CD4-positive, alpha-beta T cell treated with Interleukin-6 for 4 hours (primary cell): ENCODE results near the gene PASK.
"Not testable (repeated sequence)": the region's sequence is repeated elsewhere in the genome, so short reads cannot be mapped to it uniquely, and the experiment has no call there.

Experiments used
- DNase-seq: peaks from one replicate; pipeline ENCODE4 v3.0.0-alpha.2; 2020; ENCODE audit warnings: mixed read lengths

The PASK gene

DNA sequence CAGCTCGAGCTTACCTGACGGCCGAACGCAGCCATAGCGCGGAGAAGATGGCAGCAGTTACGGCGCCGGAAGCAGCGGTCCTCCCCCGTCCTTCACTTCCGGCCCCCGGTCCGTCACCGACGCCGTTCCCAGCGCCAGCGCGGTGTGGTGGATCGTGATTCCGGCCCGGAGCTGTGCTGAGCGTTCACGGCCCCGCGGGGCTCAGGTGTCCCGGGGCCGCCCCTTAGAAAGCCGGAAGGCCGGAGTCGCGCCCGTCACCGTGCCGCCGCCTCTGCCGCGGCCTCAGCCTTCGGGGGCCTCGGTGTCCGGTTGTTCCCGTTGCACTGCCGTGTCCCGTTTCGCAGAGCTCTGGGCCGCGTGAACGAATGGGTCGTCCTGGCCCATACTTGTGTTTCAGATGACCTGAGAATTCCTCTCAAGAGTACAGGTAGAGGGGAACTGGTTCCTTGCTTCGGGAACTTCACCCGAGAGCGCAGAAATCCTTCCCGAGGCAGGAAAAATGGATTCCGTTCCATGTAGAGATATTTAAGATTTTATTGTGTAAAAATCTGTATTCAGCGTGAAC, 47.0 kb downstream of the PASK start, which contains the start of gene MTERF4:
MTERF4 (minus strand) TSS at position 49 of the 565 bp plus-strand sequence; CDS start at position 35, 14 bp downstream.
- peak; percentile 90 for DNase-seq

DNA sequence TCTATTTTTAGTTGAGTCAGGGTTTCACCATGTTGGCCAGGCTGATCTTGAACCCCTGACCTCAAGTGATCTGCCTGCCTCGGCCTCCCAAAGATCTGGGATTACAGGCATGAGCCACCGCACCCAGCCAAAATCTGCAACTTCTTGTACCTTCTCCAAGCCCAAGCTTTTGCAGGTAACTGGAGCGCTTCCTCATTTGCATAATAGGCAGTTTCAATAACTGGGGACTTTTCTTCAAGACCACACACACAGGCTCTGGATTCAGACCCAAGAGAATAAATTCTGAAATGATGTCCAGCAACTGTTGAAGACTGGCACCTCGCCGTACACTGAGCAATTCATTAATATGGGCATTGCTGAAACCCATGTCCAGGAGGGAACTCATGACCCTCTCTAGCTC, 50.0 kb downstream of the PASK start:
- DNase-seq, result no peak

DNA sequence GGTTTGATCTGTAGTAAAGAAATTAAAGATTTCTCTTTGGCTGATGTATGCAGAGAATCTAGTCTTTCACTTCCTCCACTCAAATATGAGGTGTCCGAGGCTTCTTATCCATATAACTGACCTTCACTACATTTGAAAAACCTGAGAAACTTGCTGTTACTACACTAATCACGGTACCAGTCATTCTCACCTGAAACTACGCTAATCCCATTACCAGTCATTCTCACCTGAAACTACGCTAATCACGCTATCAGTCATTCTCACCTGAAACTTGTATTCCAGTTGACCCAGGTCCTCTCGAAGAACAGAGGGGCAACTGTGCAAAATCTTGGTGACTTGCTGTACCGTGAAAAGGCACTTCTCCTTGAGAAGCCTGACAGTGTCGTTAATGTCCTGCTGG, 52.3 kb downstream of the PASK start:
- DNase-seq, result no peak

DNA sequence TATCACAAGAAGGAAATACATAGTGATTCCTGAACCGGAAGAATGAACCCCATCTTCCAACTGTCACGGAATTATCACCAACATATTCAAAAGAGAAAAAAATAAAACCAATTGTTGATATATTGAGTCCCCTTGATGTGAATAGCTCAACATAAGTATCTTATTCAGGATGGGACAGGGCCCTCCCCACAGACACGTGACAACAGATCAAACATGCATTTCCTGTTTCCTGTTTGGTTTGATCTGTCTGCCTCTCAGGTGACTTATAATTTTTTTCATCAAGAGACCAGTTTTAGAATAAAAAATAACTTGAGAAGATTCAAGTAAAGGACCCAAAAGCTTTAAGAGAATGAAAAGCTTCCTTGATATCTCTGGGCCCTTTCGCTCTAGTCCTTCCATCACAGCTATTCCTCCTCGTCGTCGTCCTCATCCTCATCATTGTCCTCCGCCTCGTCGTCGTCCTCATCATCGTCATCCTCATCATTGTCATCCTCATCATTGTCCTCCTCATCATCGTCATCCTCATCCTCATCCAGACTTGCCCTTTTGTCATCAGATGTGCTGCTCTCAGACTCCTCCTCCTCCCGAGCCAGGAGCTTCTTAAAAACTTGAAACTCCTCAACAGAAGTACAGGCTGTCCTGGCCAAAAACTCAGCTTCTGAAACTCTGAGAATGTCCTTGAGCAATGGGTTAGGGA, 53.5 kb downstream of the PASK start:
- peak; percentile 72 for DNase-seq

DNA sequence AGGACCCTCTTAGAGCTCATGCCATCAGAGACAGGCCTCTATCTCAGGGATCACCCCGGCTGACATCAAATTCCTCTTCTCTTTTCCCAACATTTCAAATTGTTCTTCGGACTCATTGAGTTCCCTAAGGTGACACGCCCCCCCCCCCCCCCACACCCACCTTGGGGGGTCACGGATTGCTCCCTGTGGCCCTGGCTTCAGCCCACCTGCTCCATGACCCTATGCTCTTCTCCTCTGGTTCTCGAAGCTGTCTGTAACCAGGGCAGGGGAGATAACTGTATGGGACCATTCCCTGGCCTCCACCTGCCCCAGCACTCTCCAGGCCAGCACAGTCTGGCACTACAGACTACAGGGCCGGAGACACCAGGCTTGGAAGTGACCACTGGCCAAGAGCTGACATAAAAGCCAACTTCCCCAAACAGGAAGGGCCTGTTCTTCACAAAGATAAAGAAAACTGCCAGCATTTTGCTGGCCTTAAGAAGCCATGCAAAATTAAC, 54.3 kb downstream of the PASK start:
- no peak for DNase-seq

DNA sequence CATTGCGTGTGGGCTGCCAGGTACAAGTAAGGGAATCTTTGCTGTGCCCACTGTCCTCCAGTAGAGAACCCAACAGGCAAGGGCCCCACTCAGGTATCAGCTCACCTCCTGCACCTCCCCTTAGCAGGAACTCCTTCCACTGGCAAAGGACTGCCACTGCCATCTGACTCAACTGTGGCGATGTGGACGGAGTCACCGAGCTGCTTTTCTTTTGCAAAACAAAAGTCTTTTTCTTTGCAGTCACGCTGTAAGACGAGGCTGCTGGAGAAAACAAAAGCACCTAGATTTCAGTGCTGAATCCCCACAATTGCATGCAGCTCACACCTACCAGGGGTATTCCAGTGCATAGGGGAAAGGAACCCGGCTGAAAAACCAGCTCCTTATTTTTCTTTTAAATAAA, 55.1 kb downstream of the PASK start:
- DNase-seq, result no peak

DNA sequence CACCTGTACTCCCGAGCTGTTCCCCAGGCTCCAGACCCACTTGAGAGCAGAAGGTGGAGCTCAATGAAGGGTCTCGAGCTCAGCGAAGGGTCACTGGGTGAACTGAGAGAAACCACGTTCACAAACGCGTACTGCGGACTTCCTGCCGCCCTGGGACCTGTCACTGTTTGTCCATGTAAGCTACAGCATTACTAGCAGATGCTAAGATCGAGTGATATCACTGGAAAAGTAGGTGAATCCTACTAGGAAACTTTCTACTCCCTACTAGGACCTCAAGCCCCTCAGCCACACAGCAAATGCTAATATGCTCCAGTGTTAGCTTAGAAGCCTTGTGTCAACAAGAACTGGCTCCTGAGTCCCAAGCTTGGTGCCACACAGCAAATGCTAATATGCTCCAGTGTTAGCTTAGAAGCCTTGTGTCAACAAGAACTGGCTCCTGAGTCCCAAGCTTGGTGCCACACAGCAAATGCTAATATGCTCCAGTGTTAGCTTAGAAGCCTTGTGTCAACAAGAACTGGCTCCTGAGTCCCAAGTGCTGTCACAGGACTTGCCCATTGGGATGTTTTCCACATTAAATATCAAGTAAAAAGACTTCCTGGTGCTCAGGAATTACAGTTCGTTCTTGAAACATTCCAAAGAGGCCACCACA, 56.0 kb downstream of the PASK start:
- DNase-seq, result not testable (repeated sequence)

DNA sequence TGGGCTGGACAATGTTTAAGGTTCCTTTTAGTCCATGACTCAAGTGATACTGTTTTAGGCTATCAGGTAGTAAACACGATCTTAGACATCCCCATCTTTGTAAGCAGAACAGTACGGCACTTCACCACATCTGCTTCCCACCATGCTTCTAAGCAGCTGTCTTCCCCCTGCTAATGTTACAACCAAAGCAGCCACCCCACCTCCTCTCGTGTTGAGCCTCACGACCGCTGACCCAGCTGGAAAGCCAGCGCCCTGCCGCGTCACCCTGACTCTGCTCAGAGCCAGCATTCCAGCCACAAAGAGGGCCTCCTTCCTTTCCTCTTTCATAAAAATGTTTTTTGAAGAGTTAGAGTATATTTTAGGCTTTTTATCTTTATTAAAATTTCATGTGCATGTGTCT, 56.6 kb downstream of the PASK start:
- no peak for DNase-seq

DNA sequence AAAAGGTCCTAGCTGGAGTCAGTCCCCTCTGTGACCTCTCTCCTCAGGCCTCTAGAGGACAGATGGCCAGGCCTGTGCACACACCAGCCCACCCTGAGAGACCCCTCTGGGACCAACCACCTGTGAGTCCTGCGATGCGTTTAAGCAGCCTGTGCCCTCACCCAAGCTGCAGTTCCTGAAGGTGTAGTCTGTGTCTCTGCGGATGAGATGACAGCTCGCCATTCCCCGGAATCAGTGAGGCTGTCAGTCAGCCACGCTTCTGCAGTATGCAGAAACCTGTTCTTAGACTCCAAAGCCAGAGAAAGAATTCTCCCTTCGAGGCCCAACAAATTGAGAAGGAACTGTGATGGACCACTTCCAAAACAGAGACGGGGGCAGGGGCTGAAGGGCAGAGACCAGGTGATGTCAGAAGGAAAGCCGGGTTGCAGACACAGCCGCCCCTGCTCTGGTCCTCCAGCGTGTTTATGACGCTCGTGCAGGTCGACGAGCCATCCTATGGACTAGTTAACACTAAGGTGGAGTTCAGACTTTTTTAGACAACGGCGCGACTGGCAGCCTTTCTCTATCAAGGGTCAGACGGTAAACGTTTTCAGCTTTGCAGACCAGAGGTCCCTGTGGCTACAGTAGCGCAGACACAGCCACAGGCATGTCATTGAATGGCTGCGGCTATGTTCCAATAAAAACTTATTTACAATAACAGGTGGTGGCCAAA, 57.4 kb downstream of the PASK start:
- no peak for DNase-seq

DNA sequence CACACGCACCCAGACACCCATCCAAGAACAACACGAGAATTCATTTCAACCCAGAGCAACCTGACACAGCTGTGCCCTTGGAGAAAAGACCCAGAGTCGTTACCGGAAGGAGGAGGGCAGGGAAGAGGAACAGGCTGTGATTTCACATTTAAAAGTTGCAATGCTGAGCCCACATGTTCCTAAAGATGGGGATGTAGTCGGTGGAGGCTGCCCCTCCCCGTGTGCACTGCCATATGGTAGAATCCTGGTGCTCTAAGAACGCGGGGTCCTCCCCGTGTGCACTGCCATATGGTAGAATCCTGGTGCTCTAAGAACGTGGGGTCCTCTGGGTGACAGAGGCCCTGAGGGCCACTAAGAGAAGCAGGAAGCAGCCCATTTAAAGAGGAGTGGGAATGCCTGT, 58.1 kb downstream of the PASK start:
- DNase-seq, result no peak

DNA sequence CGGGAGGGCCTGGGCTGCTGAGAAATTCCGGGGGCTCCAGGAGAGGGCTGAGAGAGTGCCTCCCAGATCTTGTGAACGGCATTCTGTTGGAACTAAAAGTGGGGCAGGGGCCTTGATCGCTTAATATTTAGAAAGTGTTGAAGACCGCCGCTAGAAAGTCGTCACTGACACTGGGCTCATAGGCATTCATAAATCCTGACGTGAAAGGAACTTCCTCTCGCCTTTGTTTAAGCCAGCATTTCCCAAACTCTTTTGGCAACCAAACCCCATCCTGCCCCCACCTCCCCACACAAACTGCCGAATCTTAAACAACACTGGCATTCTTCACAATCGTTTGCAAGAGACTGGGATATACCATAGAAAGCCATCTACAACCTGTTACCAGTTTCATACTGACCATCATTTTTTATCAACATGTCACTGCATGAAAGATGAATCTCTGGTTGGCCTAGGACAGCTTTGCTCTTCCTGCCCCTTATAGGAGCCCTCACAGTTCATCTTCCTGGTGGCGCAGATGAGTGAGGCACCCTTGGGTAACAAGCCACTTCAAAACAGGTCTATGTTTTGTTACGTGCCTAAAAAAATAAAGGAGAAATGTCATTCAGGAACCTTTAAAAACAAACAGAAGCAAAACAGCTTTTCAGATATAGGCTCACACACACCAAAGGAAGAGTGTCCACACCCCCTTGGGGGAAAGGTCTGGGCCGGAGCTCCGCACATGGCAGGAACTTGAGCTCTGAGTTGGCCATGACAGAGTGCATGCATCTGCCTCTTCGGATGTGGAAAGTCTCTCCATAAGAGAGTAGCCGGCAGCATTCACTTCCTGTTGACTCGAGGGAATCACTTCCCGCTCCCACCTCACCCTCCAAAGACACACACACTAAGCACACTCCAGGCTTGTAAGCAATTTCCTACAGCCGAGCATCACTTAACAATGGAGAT, 60.2 kb downstream of the PASK start:
- no peak for DNase-seq

DNA sequence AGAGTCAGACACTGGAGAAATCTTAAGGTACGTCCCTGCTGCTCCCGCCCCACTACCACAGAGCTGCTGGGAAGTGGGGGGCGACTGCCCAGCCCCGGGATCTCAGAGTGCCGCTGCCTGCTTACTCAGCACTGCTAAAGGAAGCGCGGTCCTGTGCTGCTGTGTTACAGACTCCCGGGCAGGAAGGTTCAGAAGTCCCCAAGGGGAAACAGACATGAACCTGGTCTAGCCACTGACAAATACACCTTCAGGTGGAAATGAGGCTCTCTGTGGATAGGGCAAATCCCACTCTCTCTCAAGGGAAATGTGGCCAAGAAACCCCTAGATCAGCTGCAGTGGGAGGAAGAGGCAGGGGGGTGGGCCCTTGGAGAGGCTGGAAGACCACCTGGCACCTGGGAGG, 60.9 kb downstream of the PASK start:
- no peak for DNase-seq

DNA sequence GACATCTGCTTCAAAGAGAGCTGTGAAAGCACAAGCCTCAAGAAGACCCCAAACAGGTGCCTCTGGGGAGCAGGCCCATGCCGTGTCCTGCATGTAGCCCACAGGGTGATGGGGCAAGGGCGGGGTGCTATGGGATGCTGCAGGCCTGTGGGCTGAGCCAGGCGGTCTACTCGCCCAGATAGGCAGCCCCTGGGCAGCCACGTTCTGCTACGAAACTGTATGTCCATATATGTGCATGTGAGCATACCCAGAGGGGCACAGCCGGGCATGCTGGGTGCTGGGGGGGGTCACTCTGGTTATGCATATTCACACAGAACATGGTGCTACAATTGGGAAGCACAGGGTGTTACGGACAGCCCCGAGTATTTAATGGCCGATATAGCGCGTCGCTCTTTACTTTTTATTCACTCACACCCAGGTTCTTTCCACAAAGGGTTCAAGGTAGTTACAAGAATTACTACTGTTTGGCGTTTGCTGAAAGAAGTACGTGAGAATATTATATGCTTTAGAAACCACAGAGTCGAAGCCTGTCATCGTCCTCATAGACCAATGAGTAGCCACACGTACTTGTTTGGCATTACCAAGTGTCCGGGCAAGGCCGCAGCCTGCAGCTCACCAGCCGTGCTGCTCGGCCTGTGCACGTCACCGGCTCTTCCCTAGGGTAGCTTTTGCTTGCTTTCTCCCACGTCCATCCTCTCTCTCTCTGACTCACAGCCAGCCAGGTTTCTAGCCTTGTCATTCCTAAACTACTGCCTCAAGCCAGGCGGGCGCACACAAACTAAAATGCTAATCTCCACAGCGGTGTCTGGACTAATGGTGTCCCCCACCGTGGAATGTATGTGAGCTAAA, 61.6 kb downstream of the PASK start:
- DNase-seq, result no peak

DNA sequence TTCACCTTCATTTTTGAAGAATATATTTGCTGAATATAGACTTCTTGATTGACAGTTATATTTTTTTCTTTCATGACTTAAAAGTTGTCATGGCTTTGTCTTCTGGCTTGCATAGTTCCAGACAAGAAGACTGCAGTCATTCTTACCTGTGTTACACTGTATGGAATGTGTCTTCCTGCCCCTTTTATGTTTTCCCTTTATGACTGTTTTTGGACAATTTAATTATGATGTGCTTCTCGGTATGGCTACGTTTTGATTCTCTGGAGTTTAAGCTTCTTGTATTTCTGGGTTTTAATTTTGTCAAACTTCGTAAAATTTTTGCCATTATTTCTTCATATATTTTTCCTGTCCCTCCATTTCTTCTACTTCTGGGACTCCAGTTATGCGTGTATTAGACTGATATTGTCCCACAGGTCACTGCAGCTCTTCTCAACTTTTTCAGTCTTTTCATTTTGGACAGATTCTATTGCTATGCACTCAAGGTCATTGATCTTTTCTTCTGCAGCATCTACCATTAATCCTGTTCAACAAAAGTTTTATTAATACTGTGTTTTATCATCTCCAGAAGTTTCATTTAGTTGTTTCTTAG, 64.3 kb downstream of the PASK start:
- DNase-seq, result no peak

DNA sequence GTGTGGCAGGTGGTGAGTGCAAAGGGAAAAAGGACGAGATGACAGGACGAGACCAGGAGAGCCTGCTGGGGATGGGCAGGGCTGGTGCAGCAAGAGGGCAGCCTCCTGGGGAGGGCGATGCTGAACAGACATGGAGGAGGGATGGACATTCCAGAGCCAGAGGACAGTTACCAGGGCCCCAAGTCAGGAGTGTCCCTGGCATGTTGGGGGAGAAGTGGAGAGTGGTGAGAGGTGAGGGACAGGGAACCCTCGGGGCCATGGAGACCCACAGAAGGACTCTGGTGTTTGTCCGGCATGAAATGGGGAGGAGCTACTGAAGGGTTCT, 66.2 kb downstream of the PASK start:
- DNase-seq, result no peak

DNA sequence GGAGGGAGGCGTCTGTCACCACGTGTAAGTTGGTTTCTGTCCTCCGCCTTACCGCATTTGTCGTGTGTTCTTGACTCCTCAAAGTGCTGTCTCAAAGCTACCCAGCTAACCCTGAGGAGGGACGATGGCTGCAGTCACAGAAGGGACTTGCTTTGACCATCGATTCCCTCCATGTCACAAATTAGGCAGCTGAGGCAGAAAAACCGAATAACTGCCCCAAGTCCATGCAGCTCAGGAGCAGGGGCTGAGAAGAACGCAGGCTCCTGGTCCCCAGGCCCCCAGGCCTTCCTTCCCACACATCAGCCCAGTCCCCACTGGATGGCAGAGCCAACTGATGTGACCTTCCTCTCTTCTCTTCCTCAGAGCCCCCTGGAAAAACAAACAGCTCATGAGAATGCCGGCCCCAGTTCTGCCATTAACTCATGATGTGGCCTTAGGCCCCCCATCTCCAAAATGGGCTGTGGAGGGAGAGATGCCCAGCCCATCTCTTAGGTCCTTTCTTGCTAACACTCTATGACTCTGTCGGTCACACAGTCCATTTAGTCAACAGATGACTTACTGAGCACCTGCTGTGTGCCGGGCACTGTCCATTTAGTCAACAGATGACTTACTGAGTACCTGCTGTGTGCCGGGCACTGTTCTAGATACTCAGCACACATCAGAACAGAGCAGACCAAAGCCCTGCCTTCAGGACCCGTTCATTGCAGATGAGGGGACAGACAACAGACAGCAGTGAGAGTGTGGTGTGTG, 66.8 kb downstream of the PASK start:
- no peak for DNase-seq

DNA sequence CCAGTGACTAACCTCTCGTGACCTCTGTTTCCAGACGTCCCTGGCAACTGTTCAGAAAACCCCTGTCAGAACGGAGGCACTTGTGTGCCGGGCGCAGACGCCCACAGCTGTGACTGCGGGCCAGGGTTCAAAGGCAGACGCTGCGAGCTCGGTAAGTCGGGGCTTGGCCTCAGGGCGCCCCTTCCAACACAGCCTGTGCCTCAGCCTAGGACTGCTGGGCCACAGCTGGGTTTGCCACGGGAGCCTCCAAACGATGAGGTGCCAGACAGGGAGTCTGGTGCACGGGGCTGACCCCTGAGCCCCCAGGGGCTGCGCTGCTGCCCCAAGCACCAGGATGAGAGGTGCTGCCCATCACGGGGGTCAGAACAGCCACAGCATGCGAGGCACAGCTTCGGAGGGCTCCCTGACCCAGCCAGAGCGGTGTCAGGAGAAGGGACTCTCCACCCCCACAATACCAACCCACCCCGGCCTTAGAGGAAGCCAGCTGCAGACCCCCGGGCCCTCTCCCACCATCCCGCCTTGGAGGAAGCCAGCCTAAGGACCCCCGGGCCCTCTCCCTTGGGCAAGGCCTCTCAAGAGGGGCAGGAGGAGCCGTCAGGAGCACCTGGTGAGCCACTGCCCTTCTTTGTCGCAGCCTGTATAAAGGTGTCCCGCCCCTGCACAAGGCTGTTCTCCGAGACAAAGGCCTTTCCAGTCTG, 67.5 kb downstream of the PASK start:
- DNase-seq, result no peak

DNA sequence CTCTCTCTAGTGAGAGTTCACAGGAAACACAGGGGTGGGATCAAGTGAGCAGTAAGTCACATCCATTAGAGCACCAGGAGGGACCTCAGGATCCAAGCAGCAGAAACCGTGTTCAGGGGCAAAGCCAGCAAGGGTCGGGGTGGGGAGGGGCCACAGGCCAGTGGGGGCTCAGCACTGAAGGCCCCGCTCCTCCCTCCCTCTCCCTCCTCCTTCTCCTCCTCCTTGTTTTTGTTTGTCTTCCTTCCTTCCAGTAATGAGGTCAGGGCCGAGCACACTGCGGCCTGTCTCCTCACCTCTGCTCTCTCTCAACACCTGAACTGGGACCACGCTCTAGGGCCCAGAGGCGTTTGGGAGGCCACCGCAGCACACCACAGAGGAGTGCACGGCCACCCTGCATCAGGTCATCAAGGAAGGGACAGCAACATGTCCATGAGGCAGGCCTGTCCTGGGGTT, 68.1 kb downstream of the PASK start:
- no peak for DNase-seq

DNA sequence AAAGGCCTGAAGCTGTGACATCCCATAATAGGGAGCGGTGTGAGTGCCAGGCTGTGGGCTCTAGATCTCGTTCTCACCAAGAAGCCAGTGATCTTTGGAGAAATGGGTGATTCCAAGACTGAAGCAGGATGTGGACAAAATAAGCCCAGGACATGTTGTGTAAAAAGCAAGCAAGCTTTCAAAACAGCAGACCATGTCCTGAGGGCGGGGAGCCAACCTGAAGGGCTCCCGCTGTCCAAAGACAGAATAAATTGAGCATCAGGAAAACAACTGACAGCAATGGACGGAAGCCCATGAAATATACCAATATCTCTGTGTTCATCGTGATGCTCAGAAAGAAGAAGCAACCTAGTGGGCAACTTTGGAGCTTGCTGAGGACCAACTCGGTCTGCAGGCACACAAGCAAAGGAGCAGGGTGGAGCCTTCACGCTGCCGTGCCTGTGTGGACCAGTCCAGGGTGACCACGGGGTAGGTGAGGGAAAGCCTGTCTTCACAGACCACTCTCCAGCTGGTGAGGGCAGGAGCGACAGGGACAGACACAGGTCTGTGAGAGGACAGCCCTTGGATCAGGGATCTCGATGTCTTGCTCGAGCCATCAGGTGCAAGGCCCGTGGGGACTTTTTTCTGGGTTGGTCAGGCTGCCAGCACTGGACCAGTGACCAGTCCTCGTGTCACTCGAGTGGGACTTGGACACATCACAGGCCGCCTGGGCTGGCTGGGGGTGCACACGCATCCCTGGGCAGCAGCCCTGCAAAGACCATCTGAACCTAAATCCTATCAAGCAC, 68.7 kb downstream of the PASK start:
- DNase-seq, result no peak
